ENCODE measurements around the gene CDK7. TPM values are rescaled to one million over a fixed set of nuclear protein-coding genes. Genes with fewer than 3 reads are reported as not detected.

Gene CDK7
- total and polyA plus RNA-seq, 9 of the 15 experiments (the other 6 are each of a cell fraction or from before 2014, with no cell fraction given): 41.7 to 143 (median 65.3) TPM

- no peak overlapping the region for H2AFZ ChIP-seq (ENCODE audit: low read depth, low read length)
- intact Hi-C loops (cut with micrococcal nuclease): no loop called here
- CTCF ChIA-PET (ENCODE audit: low intra/inter-chr PET ratio): no interaction called here
- no peak for DNase-seq (ENCODE audit: extremely low read depth in 1 of 4, low spot score in 3 of 4)
- no peaks in the 10 kb centered on the region for H3K27me3 ChIP-seq (ENCODE audit: control insufficient read depth in 2 of 2, insufficient read depth in 2 of 2, low read length in 2 of 2)
- in situ Hi-C loops (cut with MboI): no loop called here
- H3K9me1 ChIP-seq (ENCODE audit: control insufficient read depth, insufficient read depth, low read length): no peaks in the 10 kb centered on the region
- no peak overlapping the region for H3K9ac ChIP-seq (ENCODE audit: insufficient read depth in 1 of 2, low read depth in 2 of 2, low read length in 2 of 2)
- no peaks in the 10 kb centered on the region for H3K9me3 ChIP-seq (replicated peaks; ENCODE audit: control insufficient read depth, insufficient read depth, low read depth, low read length)
- H3K27ac ChIP-seq (ENCODE audit: extremely low read depth, low read depth, low read length): no peak overlapping the region
- 0 out of 3 replicates have a peak, but pooled peaks cover 3% of the 10 kb centered on the region for H3K79me2 ChIP-seq (ENCODE audit: control insufficient read depth, insufficient read depth, low read length)
- H3K4me1 ChIP-seq (replicated peaks in 1 of 2; ENCODE audit: control insufficient read depth in 2 of 2, insufficient read depth in 2 of 2, low read length in 2 of 2): peaks cover 0 to 3% of the 10 kb centered on the region in 2 experiments; a peak in 1 of 5 replicates
- peaks cover 72% of the 10 kb centered on the region; the same call in 2 of the 3 replicates for H3K36me3 ChIP-seq (ENCODE audit: control insufficient read depth, insufficient read depth, low read length)
- 70% methylated on average over 1 of the region's 1 CpG for WGBS (ENCODE audit: insufficient coverage, low coverage, missing lambda C conversion rate)
- no TSS peak for BruUV-seq (replicated peaks)
- no peak for ATAC-seq
- TF ChIP-seq USF2 (CRISPR knock-in tag; IDR thresholded peaks at IDR 0.05) (no peak), C11orf30 (IDR thresholded peaks at IDR 0.05; ENCODE audit: low read depth) (no peak), PML (IDR thresholded peaks at IDR 0.05; ENCODE audit: low read length) (no peak), KAT2B (IDR thresholded peaks at IDR 0.05; ENCODE audit: low read depth, low read length) (no peak), TCF7L2 (IDR thresholded peaks at IDR 0.05; ENCODE audit: low read depth, low read length) (no peak), ZNF507 (tag; conservative IDR thresholded peaks at IDR 0.05) (no peak), SREBF1 (IDR thresholded peaks at IDR 0.05; ENCODE audit: borderline replicate concordance, low read depth, low read length) (no peak), E2F3 (CRISPR knock-in tag; IDR thresholded peaks at IDR 0.05) (no peak), HOMEZ (CRISPR knock-in tag; IDR thresholded peaks at IDR 0.05) (no peak), NR0B1 (IDR thresholded peaks at IDR 0.05; ENCODE audit: partially characterized antibody) (no peak), NONO (IDR thresholded peaks at IDR 0.05; ENCODE audit: low read depth in 2 of 2, low read length in 1 of 2) (no peak), CAMTA2 (CRISPR knock-in tag; conservative IDR thresholded peaks at IDR 0.05) (no peak), FOS (IDR thresholded peaks at IDR 0.05; ENCODE audit: extremely low read depth, insufficient read length) (no peak), ZNF282 (CRISPR knock-in tag; IDR thresholded peaks at IDR 0.05) (no peak), BACH1 (tag; IDR thresholded peaks at IDR 0.05) (no peak), ZSCAN29 (IDR thresholded peaks at IDR 0.05) (no peak), ZNF134 (CRISPR knock-in tag; conservative IDR thresholded peaks at IDR 0.05) (no peak), FOXP1 (CRISPR knock-in tag; IDR thresholded peaks at IDR 0.05) (no peak), PHF20 (IDR thresholded peaks at IDR 0.05; ENCODE audit: partially characterized antibody) (no peak)
- no peaks in the 10 kb centered on the region for H4K20me1 ChIP-seq (replicated peaks; ENCODE audit: control insufficient read depth, insufficient read depth, low read length)
- POLR2A ChIA-PET: interaction anchor here (0.6 to 1.8 kb wide), 4 partner anchors 11 to 99 kb away, joined by 3 to 6 read pairs (median 4); partner anchors contain the start of gene RAD17
- no peak for FAIRE-seq
- no peak overlapping the region for H3K4me3 ChIP-seq
- no peak overlapping the region for H3K4me2 ChIP-seq (ENCODE audit: insufficient read depth, low read length)
Observed at GRCh38 chr5:69270840-69271239, 36.2 kb downstream of the CDK7 start.

Data from K562 (cell line).